Sigmoid colon (tissue), 3 donors: ENCODE measurements around the gene PAFAH2.

ENCODE experiments used
- CTCF ChIP-seq, 4 experiments: fragments of 450-650 bp in 3 of 4; fragments of 200-600 bp in 1 of 4; IDR thresholded peaks; one replicate each; pipeline ENCODE4 v1.5.1; 2016 to 2019; ENCODE audit warnings: antibody characterized with exemption in 4 of 4, mild to moderate bottlenecking in 3 of 4, moderate library complexity in 2 of 4
- POLR2A ChIP-seq, 2 donors: fragments of 450-650 bp; IDR thresholded peaks; one replicate each; pipeline ENCODE4 v1.6.1; 2016; ENCODE audit warnings: antibody characterized with exemption in 2 of 2, mild to moderate bottlenecking in 2 of 2, moderate library complexity in 2 of 2

- TF ChIP-seq CTCF (IDR thresholded peaks at IDR 0.05) (no peak), POLR2A (IDR thresholded peaks at IDR 0.05) (no peak)
These were observed 43.5 kb upstream of the PAFAH2 start for GRCh38 chr1:26041401-26041800.
